ENCODE measurements around the gene ZNF275.
A peak's percentile ranks its signal among the peaks of the same experiment; 100 is the strongest.

Gene ZNF275

DNA sequence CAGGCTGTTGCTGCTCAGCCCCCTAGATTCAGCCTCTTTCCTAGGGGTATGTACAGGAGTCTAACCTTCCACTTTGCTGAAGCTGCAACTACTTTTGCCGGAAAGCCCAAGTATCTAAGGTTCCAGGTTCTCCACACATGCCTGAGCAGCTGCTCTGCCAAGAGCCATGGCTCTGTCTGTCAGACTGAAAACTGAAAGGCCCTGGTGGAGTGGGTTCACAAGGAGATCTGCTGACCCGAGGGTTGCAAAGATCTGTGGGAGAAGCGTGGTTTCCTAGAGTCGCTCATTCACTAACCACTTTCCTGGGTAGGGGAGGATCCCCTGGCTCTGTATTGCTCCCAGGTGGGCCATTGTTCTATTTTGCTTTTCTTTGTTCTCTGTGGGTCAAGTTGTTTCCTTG, 6.4 kb upstream of the ZNF275 start:
- no peak for TF ChIP-seq Cebpa-rat (IDR thresholded peaks at IDR 0.05)
- Histone ChIP-seq H3K9ac (no peak overlapping the region), H3K4me3 (no peak overlapping the region), H3K4me1 (no peaks in the 10 kb centered on the region), H3K9me3 (replicated peaks in 1 of 11) (peaks cover 14 to 57% (median 36%) of the 10 kb centered on the region in 11 experiments), H3K27ac (no peak overlapping the region), H4K20me1 (no peaks in the 10 kb centered on the region), H3K27me3 (peaks cover 59 to 86% (median 77%) of the 10 kb centered on the region in 11 experiments), H3K4me2 (no peak overlapping the region), H3K36me3 (no peaks in the 10 kb centered on the region)

DNA sequence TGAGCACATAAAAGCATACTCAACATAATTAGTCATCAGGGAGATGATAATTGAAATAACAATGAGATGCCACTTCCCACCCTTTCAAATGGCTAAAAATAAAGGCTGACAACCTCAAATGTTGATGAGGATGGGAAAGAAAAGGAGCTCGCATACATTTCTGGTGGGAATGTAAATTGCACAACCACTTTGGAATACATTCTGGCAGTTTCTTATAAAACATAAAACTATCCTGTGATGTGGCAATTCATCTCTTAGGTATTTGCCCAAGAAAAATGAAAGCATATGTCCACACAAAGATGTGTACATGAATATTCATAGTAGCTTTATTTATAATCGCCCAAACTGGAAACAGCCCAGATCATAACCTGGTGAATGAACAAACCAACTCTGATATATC, 687 bp upstream of the ZNF275 start:
- TF ChIP-seq Cebpa-rat (IDR thresholded peaks at IDR 0.05), result no peak
- Histone ChIP-seq H3K27me3 (peaks cover 41 to 73% (median 59%) of the 10 kb centered on the region in 11 experiments), H3K27ac (no peak overlapping the region), H3K4me1 (peaks cover 13 to 29% (median 23%) of the 10 kb centered on the region in 10 experiments; a peak in 18 of 20 replicates), H3K9me3 (replicated peaks in 1 of 11) (peaks cover 0 to 25% (median 11%) of the 10 kb centered on the region in 11 experiments; a peak in 13 of 22 replicates), H4K20me1 (peaks cover 0 to 34% (median 0%) of the 10 kb centered on the region in 11 experiments; a peak in 7 of 22 replicates), H3K4me2 (peak overlapping the region in 10 of 11 experiments; percentile 43 to 72 (median 62); a peak in 14 of 22 replicates), H3K9ac (no peak overlapping the region), H3K4me3 (peak overlapping the region in 5 of 10 experiments; percentile 29 to 80 (median 50); a peak in 6 of 20 replicates), H3K36me3 (peaks cover 0 to 23% (median 13%) of the 10 kb centered on the region in 11 experiments; a peak in 12 of 22 replicates)

DNA sequence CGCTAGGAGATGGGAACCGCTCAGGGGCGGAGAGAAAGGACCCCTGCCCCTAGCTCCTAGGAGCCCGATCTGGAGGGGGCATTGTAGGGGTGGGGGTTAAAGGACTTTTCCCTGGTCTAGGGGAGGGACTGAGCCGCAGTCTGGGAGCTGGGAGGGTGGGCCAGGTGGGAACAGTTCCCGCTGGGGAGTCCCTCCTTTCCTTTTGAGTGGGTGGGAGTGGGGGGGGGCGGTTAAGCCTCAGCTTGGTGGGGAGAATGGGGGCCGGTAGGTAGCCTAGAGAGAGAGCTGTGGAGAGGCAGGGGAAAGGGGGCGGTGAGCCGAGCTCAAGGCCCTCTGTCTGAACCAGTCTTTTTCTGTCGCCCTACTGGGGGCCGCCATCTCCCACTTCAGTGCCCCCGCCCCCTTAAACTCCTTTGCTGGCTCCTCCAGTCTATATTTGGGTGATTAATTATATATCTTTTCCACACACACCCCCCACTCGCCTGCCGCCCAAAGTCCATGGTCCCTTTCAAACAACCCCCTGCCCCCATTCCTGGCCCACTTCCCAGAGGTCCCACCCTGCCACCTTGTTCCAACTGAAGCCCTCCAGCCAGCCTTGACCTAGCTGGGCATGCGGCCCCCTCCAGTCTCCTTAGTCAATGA, 822 bp downstream of the ZNF275 start:
- peaks cover 5 to 32% (median 12%) of the 10 kb centered on the region in 11 experiments; a peak in 14 of 22 replicates for H3K9me3 ChIP-seq (replicated peaks in 1 of 11)
- H3K4me1 ChIP-seq, result peaks cover 13 to 38% (median 30%) of the 10 kb centered on the region in 10 experiments; a peak in 18 of 20 replicates
- peak overlapping the region; percentile 61 to 83 (median 78) for H3K4me2 ChIP-seq
- H3K27me3 ChIP-seq, result peaks cover 44 to 73% (median 60%) of the 10 kb centered on the region in 11 experiments
- H4K20me1 ChIP-seq, result peaks cover 0 to 48% (median 0%) of the 10 kb centered on the region in 11 experiments; a peak in 10 of 22 replicates
- no peak for TF ChIP-seq Cebpa-rat (IDR thresholded peaks at IDR 0.05)
- peak overlapping the region; percentile 70 to 86 (median 80) for H3K27ac ChIP-seq
- peaks cover 0 to 38% (median 25%) of the 10 kb centered on the region in 11 experiments; a peak in 14 of 22 replicates for H3K36me3 ChIP-seq
- H3K4me3 ChIP-seq, result peak overlapping the region; percentile 67 to 80 (median 74)
- peak overlapping the region; percentile 79 to 90 (median 86) for H3K9ac ChIP-seq

DNA sequence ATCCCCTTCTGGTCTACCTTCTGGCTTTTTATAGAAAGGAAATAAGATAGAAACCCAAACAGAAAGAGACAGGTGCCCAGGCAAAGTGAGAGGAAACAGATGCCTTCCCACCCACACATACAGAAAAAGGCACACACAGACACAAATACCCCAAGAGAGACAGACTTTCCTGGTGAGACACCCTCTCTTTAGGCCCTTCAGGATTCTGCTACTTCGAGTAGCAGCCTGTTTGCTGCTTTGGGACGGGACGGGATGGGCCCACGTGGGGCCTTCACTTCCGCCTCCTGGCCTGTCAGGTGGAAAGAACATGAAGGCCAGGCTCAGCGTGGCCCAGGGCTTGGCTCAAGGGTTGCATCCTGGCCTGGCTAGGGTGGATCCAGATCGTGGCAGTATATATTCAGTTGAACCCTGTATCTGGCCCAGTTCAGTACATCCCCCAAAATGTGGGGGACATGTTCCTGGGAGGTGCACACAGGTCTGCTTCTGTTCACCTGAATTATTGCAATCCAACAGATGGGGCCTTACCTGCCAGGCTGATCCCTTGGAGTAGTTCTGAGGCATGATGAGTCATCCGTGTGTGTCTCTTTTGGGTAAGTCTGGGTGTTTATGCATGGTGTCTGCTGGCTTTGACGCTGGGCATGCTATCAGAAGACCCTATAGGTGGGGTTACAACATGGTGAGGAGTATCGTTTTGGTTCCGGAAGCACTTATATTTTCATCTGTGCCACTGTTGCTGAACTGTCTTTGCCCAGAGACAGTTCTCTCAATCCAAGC, 2.4 kb downstream of the ZNF275 start:
- H3K4me1 ChIP-seq, result peaks cover 13 to 38% (median 30%) of the 10 kb centered on the region in 10 experiments; a peak in 18 of 20 replicates
- H3K27me3 ChIP-seq, result peaks cover 51 to 74% (median 63%) of the 10 kb centered on the region in 11 experiments
- no peak overlapping the region for H3K4me3 ChIP-seq
- no peak overlapping the region; a peak in 1 of 22 replicates for H3K27ac ChIP-seq
- peaks cover 0 to 54% (median 26%) of the 10 kb centered on the region in 11 experiments; a peak in 15 of 22 replicates for H3K36me3 ChIP-seq
- H3K4me2 ChIP-seq, result peak overlapping the region; percentile 61 to 83 (median 78); a peak in 20 of 22 replicates
- H3K9me3 ChIP-seq (replicated peaks in 1 of 11), result peaks cover 5 to 34% (median 19%) of the 10 kb centered on the region in 11 experiments; a peak in 16 of 22 replicates
- 0 out of 22 replicates have a peak overlapping the region, but pooled peaks of 1 of the 11 experiments have one; percentile 29 for H3K9ac ChIP-seq
- peaks cover 0 to 58% (median 5%) of the 10 kb centered on the region in 11 experiments; a peak in 13 of 22 replicates for H4K20me1 ChIP-seq
- TF ChIP-seq Cebpa-rat (IDR thresholded peaks at IDR 0.05), result no peak

DNA sequence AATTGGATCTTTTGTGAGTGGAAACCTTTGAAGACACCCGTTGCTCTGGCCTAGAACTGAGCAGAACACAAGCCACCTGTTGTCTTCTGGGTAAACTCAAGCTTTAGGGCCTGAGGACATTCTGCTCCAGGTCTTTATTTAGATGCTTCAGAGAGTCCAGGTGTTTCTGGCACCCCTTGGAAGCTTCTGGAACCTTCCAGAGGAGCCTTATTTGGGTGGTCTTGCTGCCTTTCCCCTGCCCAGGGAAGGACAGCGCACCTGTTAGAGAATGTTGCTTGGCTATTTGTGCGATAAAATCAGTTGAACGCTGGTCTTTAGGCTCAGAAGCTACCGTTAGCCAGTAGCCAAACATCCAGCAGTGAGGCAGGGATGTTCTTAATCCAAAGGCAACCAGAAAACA, 3.0 kb downstream of the ZNF275 start:
- peaks cover 5 to 37% (median 19%) of the 10 kb centered on the region in 11 experiments; a peak in 16 of 22 replicates for H3K9me3 ChIP-seq (replicated peaks in 1 of 11)
- H3K4me3 ChIP-seq, result no peak overlapping the region
- TF ChIP-seq Cebpa-rat (IDR thresholded peaks at IDR 0.05), result no peak
- peaks cover 13 to 38% (median 30%) of the 10 kb centered on the region in 10 experiments; a peak in 18 of 20 replicates for H3K4me1 ChIP-seq
- peaks cover 53 to 75% (median 69%) of the 10 kb centered on the region in 11 experiments for H3K27me3 ChIP-seq
- peaks cover 0 to 55% (median 26%) of the 10 kb centered on the region in 11 experiments; a peak in 15 of 22 replicates for H3K36me3 ChIP-seq
- peaks cover 0 to 61% (median 5%) of the 10 kb centered on the region in 11 experiments; a peak in 13 of 22 replicates for H4K20me1 ChIP-seq
- H3K4me2 ChIP-seq, result peak overlapping the region in 4 of 11 experiments; percentile 76 to 83 (median 80); a peak in 2 of 22 replicates
- no peak overlapping the region for H3K9ac ChIP-seq
- H3K27ac ChIP-seq, result no peak overlapping the region

DNA sequence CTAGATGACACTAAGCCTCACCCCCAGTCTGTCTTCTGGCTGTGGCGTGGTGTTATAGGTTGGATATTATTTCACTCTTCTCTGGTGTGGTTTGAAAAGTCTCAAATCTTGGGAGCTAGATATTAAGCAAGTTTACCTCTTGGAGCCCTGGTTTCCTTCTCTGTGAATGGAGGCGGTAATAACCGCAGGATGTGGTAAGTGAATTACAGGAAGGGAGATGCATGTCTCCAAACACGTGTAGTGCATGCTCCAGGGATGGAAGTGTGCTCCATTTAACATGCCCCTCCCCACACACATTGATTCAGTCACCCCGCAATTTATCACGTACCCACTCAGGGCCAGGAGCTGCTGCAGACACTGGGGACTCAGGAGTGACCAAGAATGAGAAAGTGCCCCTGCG, 4.9 kb downstream of the ZNF275 start:
- peaks cover 71 to 88% (median 84%) of the 10 kb centered on the region in 11 experiments for H3K27me3 ChIP-seq
- no peak for TF ChIP-seq Cebpa-rat (IDR thresholded peaks at IDR 0.05)
- H3K36me3 ChIP-seq, result peaks cover 6 to 71% (median 31%) of the 10 kb centered on the region in 11 experiments; a peak in 19 of 22 replicates
- no peak overlapping the region for H3K9ac ChIP-seq
- peaks cover 13 to 38% (median 30%) of the 10 kb centered on the region in 10 experiments; a peak in 18 of 20 replicates for H3K4me1 ChIP-seq
- peaks cover 0 to 78% (median 15%) of the 10 kb centered on the region in 11 experiments; a peak in 16 of 22 replicates for H4K20me1 ChIP-seq
- peaks cover 0 to 25% (median 17%) of the 10 kb centered on the region in 11 experiments; a peak in 16 of 22 replicates for H3K9me3 ChIP-seq (replicated peaks in 1 of 11)
- no peak overlapping the region for H3K27ac ChIP-seq
- peak overlapping the region in 7 of 11 experiments; percentile 0 to 48 (median 10); a peak in 7 of 22 replicates for H3K4me2 ChIP-seq
- H3K4me3 ChIP-seq, result no peak overlapping the region

DNA sequence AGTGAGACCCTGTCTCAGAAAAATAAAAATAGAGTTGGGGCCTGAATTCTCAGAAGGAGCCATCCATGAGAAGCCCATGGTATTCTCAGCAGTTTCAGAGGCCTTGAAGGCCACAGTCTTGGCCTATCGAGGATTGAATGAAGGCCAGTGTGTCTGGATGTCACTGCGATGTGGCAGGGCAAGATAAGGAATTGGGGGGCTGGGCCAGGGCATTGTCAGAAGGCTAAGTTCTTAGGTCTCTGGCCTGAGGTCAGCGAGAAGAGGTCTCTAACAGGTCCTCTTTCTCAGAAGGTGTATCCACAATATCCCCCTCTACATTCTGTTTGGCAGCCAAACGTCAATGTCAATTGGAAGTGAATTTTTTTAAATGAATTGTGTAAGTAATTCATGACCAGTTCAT, 5.7 kb downstream of the ZNF275 start:
- Histone ChIP-seq H3K27me3 (peaks cover 78 to 96% (median 92%) of the 10 kb centered on the region in 11 experiments), H3K4me3 (no peak overlapping the region), H4K20me1 (peaks cover 0 to 84% (median 22%) of the 10 kb centered on the region in 11 experiments; a peak in 16 of 22 replicates), H3K36me3 (peaks cover 14 to 79% (median 39%) of the 10 kb centered on the region in 11 experiments; a peak in 20 of 22 replicates), H3K27ac (no peak overlapping the region), H3K9ac (no peak overlapping the region), H3K9me3 (replicated peaks in 1 of 11) (peaks cover 0 to 28% (median 13%) of the 10 kb centered on the region in 11 experiments; a peak in 14 of 22 replicates), H3K4me1 (peaks cover 13 to 38% (median 30%) of the 10 kb centered on the region in 10 experiments; a peak in 18 of 20 replicates), H3K4me2 (no peak overlapping the region)
- no peak for TF ChIP-seq Cebpa-rat (IDR thresholded peaks at IDR 0.05)

DNA sequence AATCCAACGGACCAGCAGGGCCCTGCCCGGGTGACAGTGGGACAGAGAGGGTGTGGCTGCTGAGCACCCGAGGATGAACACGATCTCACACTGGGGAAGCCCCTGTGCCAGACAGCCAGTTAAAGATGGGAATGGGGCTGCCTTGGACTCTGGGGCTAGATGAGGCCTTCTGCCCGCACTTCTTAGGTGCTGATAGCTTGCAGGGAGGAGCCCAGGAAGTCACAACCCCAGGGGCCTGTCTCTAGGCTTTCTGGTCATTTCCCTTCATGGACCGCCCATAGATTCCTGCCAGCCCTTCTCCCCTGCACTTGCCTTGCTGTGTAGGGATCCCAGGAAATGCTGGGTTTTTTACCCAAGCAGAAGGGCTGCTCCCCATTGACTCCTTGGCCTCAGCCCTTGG, 6.2 kb downstream of the ZNF275 start:
- peaks cover 82 to 100% (median 97%) of the 10 kb centered on the region in 11 experiments for H3K27me3 ChIP-seq
- H3K4me2 ChIP-seq, result no peak overlapping the region
- H3K9ac ChIP-seq, result no peak overlapping the region
- H3K4me3 ChIP-seq, result no peak overlapping the region
- peaks cover 14 to 84% (median 44%) of the 10 kb centered on the region in 11 experiments; a peak in 21 of 22 replicates for H3K36me3 ChIP-seq
- H3K4me1 ChIP-seq, result peaks cover 10 to 35% (median 27%) of the 10 kb centered on the region in 10 experiments; a peak in 18 of 20 replicates
- H3K27ac ChIP-seq, result no peak overlapping the region
- H3K9me3 ChIP-seq (replicated peaks in 1 of 11), result peaks cover 0 to 28% (median 13%) of the 10 kb centered on the region in 11 experiments; a peak in 14 of 22 replicates
- TF ChIP-seq Cebpa-rat (IDR thresholded peaks at IDR 0.05), result no peak
- H4K20me1 ChIP-seq, result peaks cover 0 to 80% (median 22%) of the 10 kb centered on the region in 11 experiments; a peak in 16 of 22 replicates

Measured in BLaER1 treated with 17β-estradiol and CSF1 and Interleukin-3, amounts not matched to agents 10 nM and 100 nM (cell line).